Body of pancreas (tissue), 4 donors: Measurements from ENCODE around the gene SBNO1. TPM values are rescaled to one million over a fixed set of nuclear protein-coding genes. Genes with fewer than 3 reads are reported as not detected.

Experiments used
- ATAC-seq: fragments of 150-250 bp; one replicate; pipeline ENCODE4 v1.9.1; 2016
- DNase-seq, 4 donors: peaks; one replicate each; pipeline ENCODE4 v3.0.0-alpha.2; 2019
- H3K27ac ChIP-seq, 4 donors: fragments of 200-600 bp; sonication (generic); 1 replicate in 3 of 4; 2 replicates in 1 of 4; pipeline versions ENCODE4 v1.5.1 to v1.6.1; 2016 to 2019; ENCODE audit warnings: mild to moderate bottlenecking in 1 of 4, mixed read lengths in 1 of 4, moderate library complexity in 1 of 4
- H3K27me3 ChIP-seq, 2 donors: fragments of 200-600 bp; sonication (generic); one replicate each; pipeline ENCODE4 v1.6.0; 2016; ENCODE audit warnings: mild to moderate bottlenecking in 1 of 2
- H3K36me3 ChIP-seq, 2 donors: fragments of 200-600 bp; sonication (generic); replicated peaks in 1 of 2; 2 replicates each; pipeline ENCODE4 v1.5.1; 2016; ENCODE audit warnings: low read depth in 2 of 2; ENCODE audit not compliant: insufficient read depth in 1 of 2
- H3K4me1 ChIP-seq: fragments of 200-600 bp; sonication (generic); one replicate; pipeline ENCODE4 v1.6.0; 2016
- H3K4me3 ChIP-seq, 2 donors: fragments of 200-600 bp; sonication (generic); 1 replicate in 1 of 2; 2 replicates in 1 of 2; pipeline ENCODE4 v1.5.1; 2016 to 2019
- H3K9me3 ChIP-seq, 3 donors: fragments of 200-600 bp; sonication (generic); 1 replicate in 2 of 3; 2 replicates in 1 of 3; pipeline ENCODE4 v1.5.1; 2016
- POLR2A ChIP-seq, 3 donors: fragments of 450-650 bp; IDR thresholded peaks; one replicate each; pipeline ENCODE4 v1.6.1; 2016; ENCODE audit warnings: antibody characterized with exemption in 3 of 3, mild to moderate bottlenecking in 2 of 3
- WGBS, 2 donors: methylation state at CpG; one replicate each; pipeline ENCODE4 v1.1.5; 2017; 5-methylcytosine and 5-hydroxymethylcytosine counted together
- intact Hi-C: fragments of 100-400 bp; cut with DNase I; formaldehyde crosslinking; loops from one replicate; pipeline ENCODE4 v1.15.1; 2023
- total RNA-seq, 2 donors: library from RNA; depleted of rRNA; stranded (reverse); fragments of >200 nt; gene quantifications; one replicate each; pipeline ENCODE4 v1.1.0, GENCODE V29; 2016
- TF ChIP-seq, protein P1 (sequence below), 7 experiments: fragments of 450-650 bp in 4 of 7; fragments of 200-600 bp in 3 of 7; sonication (generic) in 3 of 7; IDR thresholded peaks; one replicate each; pipeline ENCODE4 v1.5.1; 2016 to 2019; ENCODE audit warnings: antibody characterized with exemption in 7 of 7

SBNO1 gene
- total RNA-seq, 2 donors from 2014 or later = 11.4 to 11.9 TPM

- ATAC-seq (no peak), DNase-seq (no peak)
- H3K27me3 ChIP-seq = no peaks in the 10 kb centered on the region
- no peaks in the 10 kb centered on the region for H3K4me1 ChIP-seq
- H3K27ac ChIP-seq = no peak overlapping the region
- TF ChIP-seq, protein P1, sequence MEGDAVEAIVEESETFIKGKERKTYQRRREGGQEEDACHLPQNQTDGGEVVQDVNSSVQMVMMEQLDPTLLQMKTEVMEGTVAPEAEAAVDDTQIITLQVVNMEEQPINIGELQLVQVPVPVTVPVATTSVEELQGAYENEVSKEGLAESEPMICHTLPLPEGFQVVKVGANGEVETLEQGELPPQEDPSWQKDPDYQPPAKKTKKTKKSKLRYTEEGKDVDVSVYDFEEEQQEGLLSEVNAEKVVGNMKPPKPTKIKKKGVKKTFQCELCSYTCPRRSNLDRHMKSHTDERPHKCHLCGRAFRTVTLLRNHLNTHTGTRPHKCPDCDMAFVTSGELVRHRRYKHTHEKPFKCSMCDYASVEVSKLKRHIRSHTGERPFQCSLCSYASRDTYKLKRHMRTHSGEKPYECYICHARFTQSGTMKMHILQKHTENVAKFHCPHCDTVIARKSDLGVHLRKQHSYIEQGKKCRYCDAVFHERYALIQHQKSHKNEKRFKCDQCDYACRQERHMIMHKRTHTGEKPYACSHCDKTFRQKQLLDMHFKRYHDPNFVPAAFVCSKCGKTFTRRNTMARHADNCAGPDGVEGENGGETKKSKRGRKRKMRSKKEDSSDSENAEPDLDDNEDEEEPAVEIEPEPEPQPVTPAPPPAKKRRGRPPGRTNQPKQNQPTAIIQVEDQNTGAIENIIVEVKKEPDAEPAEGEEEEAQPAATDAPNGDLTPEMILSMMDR (IDR thresholded peaks at IDR 0.05) = no peak
- no peak for TF ChIP-seq POLR2A (IDR thresholded peaks at IDR 0.05)
- WGBS, 2 donors = 63 to 69% methylated on average over 3 of the region's 3 CpGs
- H3K9me3 ChIP-seq = no peaks in the 10 kb centered on the region
- H3K36me3 ChIP-seq = peaks cover 0 to 40% of the 10 kb centered on the region in 2 donors
- intact Hi-C loops = no loop called here
- no peak overlapping the region for H3K4me3 ChIP-seq
These were observed 59.5 kb downstream of the SBNO1 start for GRCh38 chr12:123305136-123305535.

DNA sequence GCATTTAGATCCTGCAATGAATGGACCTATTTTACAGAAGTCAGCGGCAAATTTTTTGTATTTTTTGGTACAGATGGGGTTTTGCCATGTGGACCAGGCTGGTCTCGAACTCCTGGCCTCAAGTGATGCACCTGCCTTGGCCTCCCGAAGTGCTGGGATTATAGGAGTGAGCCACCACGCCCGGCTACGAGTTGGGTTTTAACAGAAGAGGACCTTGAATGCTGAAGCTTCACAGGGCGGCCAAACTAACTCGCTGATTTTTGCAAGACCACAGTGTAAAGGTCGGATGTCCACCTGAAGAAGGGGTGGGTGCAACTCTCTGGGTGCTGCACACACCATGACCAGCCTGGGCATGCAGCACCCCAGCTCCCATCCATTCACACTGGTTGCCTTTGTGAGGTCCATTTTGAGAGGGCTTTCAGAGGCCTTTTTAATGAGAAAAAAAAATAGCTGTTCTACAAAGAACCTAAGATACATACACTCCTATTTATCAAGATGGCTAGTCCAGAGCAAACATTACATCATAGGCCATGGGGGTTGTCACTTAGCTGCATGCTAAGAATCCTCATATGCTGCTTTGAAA is 71.4 kb downstream of the SBNO1 start:
- H3K36me3 ChIP-seq = peaks cover 0 to 22% of the 10 kb centered on the region in 2 donors

DNA sequence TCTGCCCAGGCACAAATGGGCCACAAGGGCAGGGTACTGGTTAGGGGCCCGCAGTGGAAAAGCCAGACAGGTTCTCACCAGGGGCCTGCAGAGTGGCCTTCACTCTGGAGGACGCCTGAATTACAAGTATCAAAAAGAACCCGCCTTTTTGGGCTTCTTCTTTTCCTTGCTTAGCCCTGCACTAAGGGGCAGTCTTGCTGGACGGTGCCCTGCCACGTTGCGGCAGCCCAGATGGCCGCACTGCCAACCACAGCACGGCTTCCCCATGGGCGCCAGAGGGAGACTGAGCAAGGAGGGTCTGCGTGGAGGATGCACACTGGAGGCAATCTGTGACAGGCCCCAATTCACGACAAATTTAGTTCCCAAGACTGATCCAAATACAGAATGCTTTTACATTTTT is 74.7 kb downstream of the SBNO1 start:
- DNase-seq = no peak
- TF ChIP-seq, protein P1 (IDR thresholded peaks at IDR 0.05) = no peak
- no peak for TF ChIP-seq POLR2A (IDR thresholded peaks at IDR 0.05)
- H3K27me3 ChIP-seq = no peaks in the 10 kb centered on the region
- WGBS, 2 donors = 90 to 92% methylated on average over 3 to 11 of the region's 11 CpGs
- no peaks in the 10 kb centered on the region for H3K4me1 ChIP-seq
- no peak overlapping the region for H3K4me3 ChIP-seq
- peaks cover 0 to 10% of the 10 kb centered on the region in 2 donors for H3K36me3 ChIP-seq
- H3K9me3 ChIP-seq = no peaks in the 10 kb centered on the region
- no peak for ATAC-seq
- no peak overlapping the region for H3K27ac ChIP-seq
- intact Hi-C loops = no loop called here

More for the DNA sequence above, 71.4 kb downstream of the SBNO1 start:
- TF ChIP-seq POLR2A (IDR thresholded peaks at IDR 0.05) = no peak
- TF ChIP-seq, protein P1 (IDR thresholded peaks at IDR 0.05) = no peak
- intact Hi-C loops = no loop called here
- no peak for DNase-seq
- no peak overlapping the region for H3K4me3 ChIP-seq
- no peak overlapping the region for H3K27ac ChIP-seq
- 90 to 91% methylated on average over 9 of the region's 9 CpGs for WGBS, 2 donors
- no peaks in the 10 kb centered on the region for H3K9me3 ChIP-seq
- H3K4me1 ChIP-seq = no peaks in the 10 kb centered on the region
- no peak for ATAC-seq
- no peaks in the 10 kb centered on the region for H3K27me3 ChIP-seq

- 94 to 95% methylated on average over 20 of the region's 20 CpGs for WGBS, 2 donors
- Histone ChIP-seq H3K27me3 (no peaks in the 10 kb centered on the region), H3K27ac (no peak overlapping the region), H3K36me3 (peaks cover 0 to 3% of the 10 kb centered on the region in 2 donors), H3K9me3 (no peaks in the 10 kb centered on the region), H3K4me3 (no peak overlapping the region), H3K4me1 (no peaks in the 10 kb centered on the region)
- TF ChIP-seq, protein P1 (IDR thresholded peaks at IDR 0.05) = no peak
- no peak for TF ChIP-seq POLR2A (IDR thresholded peaks at IDR 0.05)
- intact Hi-C loops = no loop called here
- ATAC-seq (no peak), DNase-seq (no peak)
These were observed 75.8 kb downstream of the SBNO1 start for GRCh38 chr12:123288751-123289346.
